A673 (cell line): ENCODE data around the gene AKTIP.

Experiments used
- CTCF ChIP-seq: fragments of 300-800, 200-600 bp; sonication (generic); conservative IDR thresholded peaks from 2 replicates; pipeline ENCODE4 v1.5.1; 2017; ENCODE audit warnings: low read depth, mild to moderate bottlenecking, antibody characterized with exemption, low read length, moderate library complexity, mixed read lengths
- EZH2 ChIP-seq: fragments of 200-600 bp; sonication (generic); IDR thresholded peaks from 2 replicates; pipeline ENCODE4 v1.6.1; 2017; ENCODE audit warnings: borderline replicate concordance, low read depth, mild to moderate bottlenecking, mixed read lengths, antibody characterized with exemption, low read length; ENCODE audit not compliant: poor library complexity, severe bottlenecking

- no peak for TF ChIP-seq CTCF
- no peak for TF ChIP-seq EZH2
Observed at GRCh38 chr16:53486230-53486629, 16.8 kb downstream of the AKTIP start.
